HFFc6 (cell line): Measurements from ENCODE around the gene UBL3. TPM values are rescaled to one million over a fixed set of nuclear protein-coding genes. Genes with fewer than 3 reads are reported as not detected.

Experiments
- DNase-seq: peaks from one replicate; pipeline ENCODE4 v3.0.0-alpha.2; 2018
- H3K27ac Mint-ChIP-seq: 2 replicates; pipeline ENCODE4 v1.8.0; 2020; ENCODE audit warnings: mild to moderate bottlenecking, mixed read lengths
- H3K27me3 Mint-ChIP-seq: 2 replicates; pipeline ENCODE4 v1.8.0; 2021; ENCODE audit warnings: mild to moderate bottlenecking, moderate library complexity, mixed read lengths; ENCODE audit not compliant: insufficient read depth
- H3K36me3 Mint-ChIP-seq: 2 replicates; pipeline ENCODE4 v1.8.0; 2021; ENCODE audit warnings: low read depth, mixed read lengths
- H3K4me1 Mint-ChIP-seq: 2 replicates; pipeline ENCODE4 v1.8.0; 2020; ENCODE audit warnings: low read depth, mixed read lengths
- H3K4me3 Mint-ChIP-seq: 2 replicates; pipeline ENCODE4 v1.8.0; 2020; ENCODE audit warnings: mild to moderate bottlenecking, moderate library complexity, mixed read lengths
- H3K9me3 Mint-ChIP-seq: 2 replicates; pipeline ENCODE4 v1.8.0; 2020; ENCODE audit warnings: mild to moderate bottlenecking, mixed read lengths
- CTCF ChIP-seq: fragments of 200-600 bp; sonication (generic); IDR thresholded peaks from 2 replicates; pipeline ENCODE4 v1.5.0; 2021; ENCODE audit warnings: antibody characterized with exemption, mild to moderate bottlenecking
- total RNA-seq, 6 experiments: library from RNA; stranded (reverse); fragmentation: NEBNext Ultra II Directional; extraction: Animal tissue kit (Norgen Biotek cat#: 25700); gene quantifications; 2 replicates in 1 of 6; 3 replicates in 5 of 6; pipeline ENCODE4 v1.2.3, GENCODE V29; 2021

The UBL3 gene
- total RNA-seq, 6 experiments from 2014 or later = 38.0 to 57.4 (median 44.6) TPM

GRCh38 chr13:29816715-29817114 is 33.7 kb downstream of the UBL3 start:
- peak overlapping the region; percentile 36 for H3K27ac Mint-ChIP-seq
- DNase-seq = no peak
- no peak for TF ChIP-seq CTCF
- H3K36me3 Mint-ChIP-seq = no peaks in the 10 kb centered on the region
- no peaks in the 10 kb centered on the region for H3K9me3 Mint-ChIP-seq
- no peaks in the 10 kb centered on the region for H3K27me3 Mint-ChIP-seq
- H3K4me3 Mint-ChIP-seq = peak overlapping the region; percentile 33; the same call in 1 of the 2 replicates
- peaks cover 80% of the 10 kb centered on the region for H3K4me1 Mint-ChIP-seq

GRCh38 chr13:29815336-29815735 is 35.1 kb downstream of the UBL3 start:
- no peak overlapping the region; the same call in 1 of the 2 replicates for H3K4me3 Mint-ChIP-seq
- H3K36me3 Mint-ChIP-seq = no peaks in the 10 kb centered on the region
- no peak for DNase-seq
- H3K27ac Mint-ChIP-seq = peak overlapping the region; percentile 36
- H3K4me1 Mint-ChIP-seq = peaks cover 83% of the 10 kb centered on the region
- no peaks in the 10 kb centered on the region for H3K27me3 Mint-ChIP-seq
- TF ChIP-seq CTCF = no peak
- H3K9me3 Mint-ChIP-seq = no peaks in the 10 kb centered on the region

GRCh38 chr13:29810898-29811297 is 39.5 kb downstream of the UBL3 start:
- DNase-seq = no peak

GRCh38 chr13:29810145-29810742 is 40.2 kb downstream of the UBL3 start:
- DNase-seq = no peak
- Mint-ChIP-seq H3K9me3 (no peaks in the 10 kb centered on the region), H3K4me3 (no peak overlapping the region), H3K27ac (peak overlapping the region; percentile 24; the same call in 1 of the 2 replicates), H3K27me3 (no peaks in the 10 kb centered on the region; the same call in 1 of the 2 replicates), H3K4me1 (peaks cover 71% of the 10 kb centered on the region), H3K36me3 (no peaks in the 10 kb centered on the region)
- no peak for TF ChIP-seq CTCF

More at GRCh38 chr13:29810898-29811297, 39.5 kb downstream of the UBL3 start:
- H3K4me1 Mint-ChIP-seq = peaks cover 78% of the 10 kb centered on the region
- H3K9me3 Mint-ChIP-seq = no peaks in the 10 kb centered on the region
- TF ChIP-seq CTCF = no peak
- no peak overlapping the region for H3K27ac Mint-ChIP-seq
- H3K36me3 Mint-ChIP-seq = no peaks in the 10 kb centered on the region
- H3K27me3 Mint-ChIP-seq = no peaks in the 10 kb centered on the region; the same call in 1 of the 2 replicates
- H3K4me3 Mint-ChIP-seq = no peak overlapping the region

- no peak for DNase-seq
- no peak for TF ChIP-seq CTCF
- no peaks in the 10 kb centered on the region for H3K36me3 Mint-ChIP-seq
- no peaks in the 10 kb centered on the region for H3K9me3 Mint-ChIP-seq
- no peak overlapping the region for H3K4me3 Mint-ChIP-seq
- H3K27me3 Mint-ChIP-seq = no peaks in the 10 kb centered on the region; the same call in 1 of the 2 replicates
- peaks cover 55% of the 10 kb centered on the region for H3K4me1 Mint-ChIP-seq
- H3K27ac Mint-ChIP-seq = no peak overlapping the region
Observed at GRCh38 chr13:29808264-29808663, 42.2 kb downstream of the UBL3 start.
